Testis (tissue), 2 donors: Measurements from ENCODE around the gene SLC39A6.

Source experiments
- CTCF ChIP-seq, 3 experiments: fragments of 450-650 bp in 2 of 3; fragments of 200-600 bp in 1 of 3; sonication (generic) in 1 of 3; IDR thresholded peaks; one replicate each; pipeline ENCODE4 v1.5.1; 2016 to 2019; ENCODE audit warnings: antibody characterized with exemption in 3 of 3, mild to moderate bottlenecking in 2 of 3, moderate library complexity in 1 of 3
- POLR2A ChIP-seq: fragments of 450-650 bp; IDR thresholded peaks from one replicate; pipeline ENCODE4 v1.6.1; 2017; ENCODE audit warnings: antibody characterized with exemption, mild to moderate bottlenecking, moderate library complexity

- TF ChIP-seq POLR2A (no peak), CTCF (IDR thresholded peaks at IDR 0.05) (no peak)
These were observed 3.6 kb upstream of the SLC39A6 start for GRCh38 chr18:36132756-36133155.
